Adrenal gland (tissue), 12 donors: Measurements from ENCODE around the gene AMMECR1. TPM values are rescaled to one million over a fixed set of nuclear protein-coding genes. Genes with fewer than 3 reads are reported as not detected.
"Not testable (repeated sequence)": the region's sequence is repeated elsewhere in the genome, so short reads cannot be mapped to it uniquely, and the experiment has no call there.

Source experiments
- DNase-seq, 7 donors: peaks; one replicate each; pipeline ENCODE4 v3.0.0-alpha.2; 2019 to 2020
- H3K27ac ChIP-seq, 5 donors: fragments of 200-600 bp; sonication (generic) in 4 of 5; 1 replicate in 3 of 5; 2 replicates in 2 of 5; pipeline versions ENCODE4 v1.5.1 to v1.8.0; 2016 to 2020; ENCODE audit warnings: mild to moderate bottlenecking in 1 of 5
- H3K27me3 ChIP-seq: fragments of 200-600 bp; 2 replicates; pipeline ENCODE4 v1.8.0; 2021
- H3K36me3 ChIP-seq, 2 donors: fragments of 200-600 bp; replicated peaks in 1 of 2; 1 replicate in 1 of 2; 2 replicates in 1 of 2; pipeline versions ENCODE4 v1.5.1 to v1.8.0; 2018 to 2022
- H3K4me1 ChIP-seq, 2 donors: fragments of 200-600 bp; replicated peaks in 1 of 2; 1 replicate in 1 of 2; 2 replicates in 1 of 2; pipeline versions ENCODE4 v1.5.1 to v1.8.0; 2018 to 2021
- H3K4me3 ChIP-seq, 4 donors: fragments of 200-600 bp; sonication (generic) in 3 of 4; one replicate each; pipeline ENCODE4 v1.5.1; 2016 to 2018
- H3K9me3 ChIP-seq, 3 donors: fragments of 200-600 bp; sonication (generic) in 1 of 3; replicated peaks in 1 of 3; 1 replicate in 2 of 3; 2 replicates in 1 of 3; pipeline versions ENCODE4 v1.5.1 to v1.8.0; 2016 to 2021
- POLR2A ChIP-seq, 2 donors: fragments of 450-650 bp; IDR thresholded peaks; one replicate each; pipeline ENCODE4 v1.6.1; 2017; ENCODE audit warnings: antibody characterized with exemption in 2 of 2, mild to moderate bottlenecking in 2 of 2, moderate library complexity in 1 of 2
- WGBS, 4 donors: extraction: QIAGEN DNeasy Blood & Tissue Kit in 2 of 4; methylation state at CpG; one replicate each; pipeline versions ENCODE4 v1.1.5 to v1.1.7; 2013 to 2017; 5-methylcytosine and 5-hydroxymethylcytosine counted together
- intact Hi-C, 2 donors: fragments of 100-400 bp; cut with DNase I; formaldehyde crosslinking; loops; one replicate each; pipeline versions ENCODE4 v1.14.1 to v1.15.0; 2022 to 2023
- polyA plus RNA-seq, 3 donors: library from polyadenylated mRNA; stranded (reverse); fragments of 200-250 nt in 2 of 3; fragments of 350-450 nt in 1 of 3; fragmentation: Illumina TruSeq in 1 of 3; extraction: RNeasy Lipid Tissue Mini Kit (QIAGEN cat#74804) in 1 of 3; gene quantifications; one replicate each; pipeline ENCODE4 v1.2.3, GENCODE V29; 2013 to 2014
- total RNA-seq, 9 donors: library from RNA; depleted of rRNA in 4 of 9; stranded (reverse); fragments of >200 nt in 4 of 9; fragments of 120-200 nt in 1 of 9; fragmentation: NEBNext Ultra II Directional in 1 of 9; extraction: Animal tissue kit (Norgen Biotek cat#: 25700) in 1 of 9; gene quantifications; one replicate each; pipeline versions ENCODE4 v1.1.0 to v1.2.4, GENCODE V29; 2013 to 2023
- TF ChIP-seq, protein P1 (sequence below), 6 experiments: fragments of 450-650 bp in 4 of 6; fragments of 200-600 bp in 2 of 6; sonication (generic) in 1 of 6; IDR thresholded peaks; 1 replicate in 5 of 6; 2 replicates in 1 of 6; pipeline versions ENCODE4 v1.5.1 to v1.8.0; 2016 to 2021; ENCODE audit warnings: antibody characterized with exemption in 6 of 6, mild to moderate bottlenecking in 2 of 6, moderate library complexity in 1 of 6
- donor health status: healthy with polysubstance abuse.
- donor health status: Bipolar disorder and iron deficiency.
- donor health status: DM: yes; HTN: yes; CAD: no.
- donor health status: DM: no; HTN: no; CAD: no.
- donor health status: DM: no; HTN: no; CAD: no.
- donor health status: DM: yes; HTN: yes; CAD: no.

AMMECR1 gene
- total and polyA plus RNA-seq, 12 donors = 2.6 to 20.1 (median 7.8) TPM

DNA sequence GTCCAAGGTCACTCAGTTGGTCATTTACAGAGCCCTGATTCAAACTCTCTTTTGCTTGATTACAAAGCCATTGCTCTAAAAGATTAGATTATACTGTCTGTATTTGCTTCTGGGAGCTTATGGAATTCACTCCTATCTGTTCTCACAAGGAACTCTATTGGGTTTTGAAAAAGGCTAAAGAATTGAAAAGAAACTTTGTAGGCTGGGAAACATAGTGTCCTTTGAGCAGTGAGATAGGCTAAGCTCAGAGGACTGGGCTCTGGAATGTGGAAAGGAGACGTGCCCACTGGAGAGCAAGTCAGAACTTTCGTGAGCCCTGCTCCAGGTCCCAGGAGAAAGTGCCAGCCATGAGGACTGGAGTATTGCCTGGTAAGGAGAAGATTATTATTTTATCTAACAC, 40.7 kb upstream of the AMMECR1 start, which contains the start of gene RTL9:
Gene RTL9, plus strand, starts transcription at position 301 of the 400 bp plus-strand sequence. CDS start 91,770 bp downstream, outside the sequence.
- H3K9me3 ChIP-seq = no peaks in the 10 kb centered on the region
- H3K27me3 ChIP-seq = no peaks in the 10 kb centered on the region
- TF ChIP-seq, protein P1, sequence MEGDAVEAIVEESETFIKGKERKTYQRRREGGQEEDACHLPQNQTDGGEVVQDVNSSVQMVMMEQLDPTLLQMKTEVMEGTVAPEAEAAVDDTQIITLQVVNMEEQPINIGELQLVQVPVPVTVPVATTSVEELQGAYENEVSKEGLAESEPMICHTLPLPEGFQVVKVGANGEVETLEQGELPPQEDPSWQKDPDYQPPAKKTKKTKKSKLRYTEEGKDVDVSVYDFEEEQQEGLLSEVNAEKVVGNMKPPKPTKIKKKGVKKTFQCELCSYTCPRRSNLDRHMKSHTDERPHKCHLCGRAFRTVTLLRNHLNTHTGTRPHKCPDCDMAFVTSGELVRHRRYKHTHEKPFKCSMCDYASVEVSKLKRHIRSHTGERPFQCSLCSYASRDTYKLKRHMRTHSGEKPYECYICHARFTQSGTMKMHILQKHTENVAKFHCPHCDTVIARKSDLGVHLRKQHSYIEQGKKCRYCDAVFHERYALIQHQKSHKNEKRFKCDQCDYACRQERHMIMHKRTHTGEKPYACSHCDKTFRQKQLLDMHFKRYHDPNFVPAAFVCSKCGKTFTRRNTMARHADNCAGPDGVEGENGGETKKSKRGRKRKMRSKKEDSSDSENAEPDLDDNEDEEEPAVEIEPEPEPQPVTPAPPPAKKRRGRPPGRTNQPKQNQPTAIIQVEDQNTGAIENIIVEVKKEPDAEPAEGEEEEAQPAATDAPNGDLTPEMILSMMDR (IDR thresholded peaks at IDR 0.05) = no peak
- no peak within 1 kb of the TSS for H3K4me3 ChIP-seq
- no peaks in the 10 kb centered on the region for H3K4me1 ChIP-seq
- no peaks in the 10 kb centered on the region for H3K36me3 ChIP-seq
- WGBS, 4 donors = 64 to 97% (median 85%) methylated on average over 2 of the region's 2 CpGs
- no peak within 1 kb of the TSS for H3K27ac ChIP-seq
- no peak for DNase-seq
- intact Hi-C loops = no loop called here

DNA sequence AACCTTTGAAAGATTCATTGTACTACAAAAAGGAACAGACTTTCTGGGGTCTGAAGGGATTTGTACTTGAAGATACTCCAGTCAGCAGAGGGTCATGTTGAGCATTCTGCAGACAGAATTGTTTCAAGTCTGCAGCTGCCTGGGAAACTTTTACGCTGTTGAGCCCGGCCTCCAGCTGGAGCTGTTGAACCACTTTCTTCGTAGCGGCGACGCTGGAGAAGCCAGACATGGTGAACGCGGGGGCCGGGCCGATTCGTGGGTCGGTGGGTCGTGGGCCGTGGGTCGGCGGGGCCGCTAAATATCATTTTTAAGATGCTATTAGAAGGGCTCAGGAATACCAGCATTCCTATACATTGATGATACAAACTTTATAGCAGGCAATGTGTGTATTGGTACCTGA, 28.8 kb upstream of the AMMECR1 start:
- DNase-seq = peak in 1 of 7 donors; percentile 3
- intact Hi-C loops = no loop called here
- TF ChIP-seq POLR2A (IDR thresholded peaks at IDR 0.05) = no peak
- TF ChIP-seq, protein P1 (IDR thresholded peaks at IDR 0.05) = no peak
- H3K36me3 ChIP-seq = no peaks in the 10 kb centered on the region
- H3K27ac ChIP-seq = no peak overlapping the region
- H3K27me3 ChIP-seq = no peaks in the 10 kb centered on the region
- H3K9me3 ChIP-seq = no peaks in the 10 kb centered on the region
- no peak overlapping the region for H3K4me3 ChIP-seq
- H3K4me1 ChIP-seq = no peaks in the 10 kb centered on the region
- 53 to 77% (median 71%) methylated on average over 4 to 17 of the region's 17 CpGs for WGBS, 4 donors

DNA sequence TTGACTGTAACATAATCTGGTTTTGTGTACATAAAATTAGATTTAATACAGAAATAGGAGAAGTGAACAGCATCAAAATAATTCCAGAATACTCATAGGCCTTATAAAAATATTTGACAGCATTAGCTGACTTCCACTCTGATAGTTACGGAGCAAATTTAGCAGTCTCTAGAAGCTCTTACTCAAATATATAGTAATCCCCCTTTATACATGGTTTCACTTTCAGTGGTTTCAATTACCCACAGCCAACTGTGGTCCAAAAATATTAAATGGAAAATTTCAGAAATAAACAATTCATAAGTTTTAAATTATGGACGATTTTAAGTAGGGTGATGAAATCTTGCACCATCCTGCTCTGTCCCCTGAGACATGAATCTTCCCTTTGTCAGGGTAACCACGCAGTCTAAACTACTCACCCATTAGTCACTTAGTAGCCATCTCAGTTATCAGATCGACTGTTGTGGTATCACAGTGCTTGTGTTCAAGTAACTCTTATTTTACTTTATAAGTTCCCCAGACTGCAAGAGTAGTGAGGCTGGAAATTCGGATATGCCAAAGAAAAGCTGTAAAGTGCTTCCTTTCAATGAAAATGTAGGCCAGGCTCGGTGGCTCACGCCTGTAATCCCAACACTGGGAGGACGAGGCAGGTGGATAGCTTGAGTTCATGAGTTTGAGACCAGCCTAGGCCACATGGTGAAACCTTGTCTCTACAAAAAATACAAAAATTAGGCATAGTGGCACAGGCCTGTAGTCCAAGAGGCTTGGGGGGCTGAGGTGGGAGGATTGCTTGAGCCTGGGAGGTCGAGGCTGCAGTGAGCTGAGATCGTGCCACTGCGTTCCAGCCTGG, 23.5 kb upstream of the AMMECR1 start:
- 67 to 79% (median 74%) methylated on average over 11 of the region's 11 CpGs for WGBS, 4 donors
- no peaks in the 10 kb centered on the region for H3K9me3 ChIP-seq
- H3K27me3 ChIP-seq = no peaks in the 10 kb centered on the region
- intact Hi-C loops = no loop called here
- H3K36me3 ChIP-seq = no peaks in the 10 kb centered on the region
- TF ChIP-seq, protein P1 (IDR thresholded peaks at IDR 0.05) = no peak
- TF ChIP-seq POLR2A (IDR thresholded peaks at IDR 0.05) = no peak
- no peak for DNase-seq
- H3K4me1 ChIP-seq = no peaks in the 10 kb centered on the region
- H3K27ac ChIP-seq = no peak overlapping the region
- no peak overlapping the region for H3K4me3 ChIP-seq

DNA sequence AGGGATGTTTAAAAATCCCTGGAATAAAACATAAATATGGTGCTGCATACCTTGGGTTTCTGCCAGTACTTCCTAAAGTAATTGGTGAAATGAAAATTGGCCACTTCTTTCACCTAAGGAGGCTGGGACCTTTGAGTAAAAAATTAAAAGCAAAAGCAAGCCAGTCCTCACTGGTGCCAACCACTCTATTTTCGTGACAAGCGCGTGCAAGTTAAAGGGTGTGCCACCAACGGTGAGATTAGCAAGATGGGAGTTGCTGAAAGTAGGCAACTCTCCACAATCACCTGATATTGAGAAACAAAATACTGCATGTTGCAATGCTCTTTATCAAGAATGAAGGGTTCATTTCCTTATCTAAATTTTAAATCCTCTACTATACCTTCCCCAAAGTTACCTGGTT, 21.1 kb upstream of the AMMECR1 start:
- no peak for DNase-seq
- Histone ChIP-seq H3K9me3 (no peaks in the 10 kb centered on the region), H3K36me3 (no peaks in the 10 kb centered on the region), H3K27me3 (no peaks in the 10 kb centered on the region), H3K4me1 (no peaks in the 10 kb centered on the region), H3K27ac (no peak overlapping the region), H3K4me3 (no peak overlapping the region)
- intact Hi-C loops = no loop called here
- WGBS, 4 donors = 53 to 90% (median 75%) methylated on average over 4 of the region's 4 CpGs
- TF ChIP-seq POLR2A (IDR thresholded peaks at IDR 0.05) = no peak

DNA sequence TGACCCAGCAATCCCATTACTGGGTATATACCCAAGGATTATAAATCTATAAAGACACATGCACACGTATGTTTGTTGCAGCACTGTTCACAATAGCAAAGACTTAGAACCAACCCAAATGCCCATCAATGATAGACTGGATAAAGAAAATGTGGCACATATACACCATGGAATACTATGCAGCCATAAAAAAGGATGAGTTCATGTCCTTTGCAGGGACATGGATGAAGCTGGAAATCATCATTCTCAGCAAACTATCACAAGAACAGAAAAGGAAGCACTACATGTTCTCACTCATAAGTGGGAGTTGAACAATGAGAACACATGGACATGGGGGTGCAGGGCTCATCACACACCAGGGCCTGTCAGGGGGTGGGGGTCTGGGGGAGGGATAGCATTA, 15.6 kb upstream of the AMMECR1 start:
- WGBS, 4 donors = 54 to 92% (median 86%) methylated on average over 1 of the region's 1 CpG
- intact Hi-C loops, H3K4me1 ChIP-seq, H3K4me3 ChIP-seq, H3K9me3 ChIP-seq, H3K27me3 ChIP-seq, H3K27ac ChIP-seq, H3K36me3 ChIP-seq, DNase-seq: not testable (repeated sequence)
